ENCODE data around the gene NUP210.
"Not testable (repeated sequence)": the region's sequence is repeated elsewhere in the genome, so short reads cannot be mapped to it uniquely, and the experiment has no call there.

NUP210 gene

GRCh38 chr3:13406190-13406589, 13.9 kb downstream of the NUP210 start:
- no peak for DNase-seq (ENCODE audit: low read depth in 2 of 2)

- no peak for DNase-seq (ENCODE audit: low read depth in 2 of 2)
Measured at GRCh38 chr3:13405614-13406013, 14.5 kb downstream of the NUP210 start.

GRCh38 chr3:13404626-13405452, 15.3 kb downstream of the NUP210 start:
- no peak for DNase-seq (ENCODE audit: low read depth in 2 of 2)

- no peak for DNase-seq (ENCODE audit: low read depth in 2 of 2)
Measured at GRCh38 chr3:13403847-13404246, 16.3 kb downstream of the NUP210 start.

- DNase-seq (ENCODE audit: low read depth in 2 of 2), result no peak
Measured at GRCh38 chr3:13403213-13403819, 16.8 kb downstream of the NUP210 start.

- no peak for DNase-seq (ENCODE audit: low read depth in 2 of 2)
Measured at GRCh38 chr3:13401149-13401548, 19.0 kb downstream of the NUP210 start.

- no peak for DNase-seq (ENCODE audit: low read depth in 2 of 2)
Measured at GRCh38 chr3:13400114-13400673, 19.9 kb downstream of the NUP210 start.

- DNase-seq (ENCODE audit: low read depth in 2 of 2), result no peak
Measured at GRCh38 chr3:13399603-13400002, 20.5 kb downstream of the NUP210 start.

GRCh38 chr3:13397316-13397715, 22.8 kb downstream of the NUP210 start:
- DNase-seq (ENCODE audit: low read depth in 2 of 2), result no peak

- DNase-seq (ENCODE audit: low read depth in 2 of 2), result no peak
Measured at GRCh38 chr3:13394363-13394762, 25.8 kb downstream of the NUP210 start.

- no peak for DNase-seq (ENCODE audit: low read depth in 2 of 2)
Measured at GRCh38 chr3:13393427-13394360, 26.4 kb downstream of the NUP210 start.

GRCh38 chr3:13391308-13391707, 28.8 kb downstream of the NUP210 start:
- no peak for DNase-seq (ENCODE audit: low read depth in 2 of 2)

- no peak for DNase-seq (ENCODE audit: low read depth in 2 of 2)
Measured at GRCh38 chr3:13389378-13389777, 30.7 kb downstream of the NUP210 start.

- no peak for DNase-seq (ENCODE audit: low read depth in 2 of 2)
Measured at GRCh38 chr3:13388816-13389215, 31.3 kb downstream of the NUP210 start.

- no peak for DNase-seq (ENCODE audit: low read depth in 2 of 2)
Measured at GRCh38 chr3:13385373-13385965, 34.7 kb downstream of the NUP210 start.

GRCh38 chr3:13380971-13381370, 39.2 kb downstream of the NUP210 start:
- no peak for DNase-seq (ENCODE audit: low read depth in 2 of 2)

- DNase-seq (ENCODE audit: low read depth in 2 of 2), result no peak
Measured at GRCh38 chr3:13379201-13379830, 40.8 kb downstream of the NUP210 start.

GRCh38 chr3:13378155-13378554, 42.0 kb downstream of the NUP210 start:
- no peak for DNase-seq (ENCODE audit: low read depth in 2 of 2)

- DNase-seq (ENCODE audit: low read depth in 2 of 2), result not testable (repeated sequence)
Measured at GRCh38 chr3:13377741-13378140, 42.4 kb downstream of the NUP210 start.

GRCh38 chr3:13377021-13377420, 43.1 kb downstream of the NUP210 start:
- DNase-seq (ENCODE audit: low read depth in 2 of 2), result no peak

- no peak for DNase-seq (ENCODE audit: low read depth in 2 of 2)
Measured at GRCh38 chr3:13376091-13376490, 44.0 kb downstream of the NUP210 start.

Data from stimulated activated CD8-positive, alpha-beta memory T cell treated with anti-CD3 and anti-CD28 coated beads, Interleukin-2, amount 100 ng/mL, for 48 hours (primary cell).